OCI-LY7 (cell line): ENCODE measurements around the gene VEZF1. TPM values are rescaled to one million over a fixed set of nuclear protein-coding genes. Genes with fewer than 3 reads are reported as not detected.

Experiments
- BruUV-seq: library from RNA; stranded (reverse); fragments of 400-500 nt; replicated peaks from 2 replicates; lab custom pipeline; 2021; lab: Mats Ljungman, UMichigan
- CTCF ChIA-PET: fragments of 300-600 bp; sonication (Branson Sonifier 250); formaldehyde crosslinking; loops from one replicate; lab custom pipeline; 2022; ENCODE audit warnings: antibody characterized with exemption; ENCODE audit not compliant: unreplicated experiment; lab: Charles Lee
- POLR2A ChIA-PET: fragments of 300-600 bp; sonication (Branson Sonifier 250); formaldehyde crosslinking; loops from one replicate; lab custom pipeline; 2022; ENCODE audit warnings: antibody characterized with exemption; lab: Charles Lee
- DNase-seq: peaks from one replicate; pipeline ENCODE4 v3.0.0-alpha.2; 2015; ENCODE audit warnings: low spot score
- H2AFZ ChIP-seq: fragments of 200-600 bp; sonication (generic), shearing (Covaris generic); 2 replicates; pipeline ENCODE4 v1.6.1; 2014; ENCODE audit warnings: mild to moderate bottlenecking, antibody characterized with exemption, low read length, moderate library complexity
- H3K27ac ChIP-seq: fragments of 200-600 bp; sonication (generic); 2 replicates; pipeline ENCODE4 v1.5.1; 2014; ENCODE audit warnings: mixed run types, low read depth, mild to moderate bottlenecking, moderate library complexity, low read length, inconsistent platforms; ENCODE audit not compliant: poor library complexity, severe bottlenecking
- H3K36me3 ChIP-seq: fragments of 200-600 bp; sonication (generic); 2 replicates; pipeline ENCODE4 v1.6.1; 2014; ENCODE audit warnings: mild to moderate bottlenecking, antibody characterized with exemption, low read length, moderate library complexity, mixed read lengths; ENCODE audit not compliant: insufficient read depth
- H3K4me1 ChIP-seq: fragments of 200-600 bp; sonication (generic); 2 replicates; pipeline ENCODE4 v1.5.1; 2014; ENCODE audit warnings: mild to moderate bottlenecking, low read length; ENCODE audit not compliant: insufficient read depth, poor library complexity, severe bottlenecking
- H3K4me2 ChIP-seq: fragments of 200-600 bp; sonication (generic); 2 replicates; pipeline ENCODE4 v1.6.1; 2014; ENCODE audit warnings: mild to moderate bottlenecking, low read length
- H3K4me3 ChIP-seq: fragments of 200-600 bp; sonication (generic); 2 replicates; pipeline ENCODE4 v1.5.1; 2014; ENCODE audit warnings: mild to moderate bottlenecking, low read depth, low read length; ENCODE audit not compliant: poor library complexity, severe bottlenecking
- H3K79me2 ChIP-seq: fragments of 200-600 bp; sonication (generic); 2 replicates; pipeline ENCODE4 v1.6.1; 2016; ENCODE audit warnings: low read depth, mild to moderate bottlenecking, low read length, moderate library complexity, mixed read lengths; ENCODE audit not compliant: insufficient read depth
- H3K9me2 ChIP-seq: fragments of 200-600 bp; sonication (generic); 2 replicates; pipeline ENCODE4 v1.6.1; 2016; ENCODE audit warnings: mild to moderate bottlenecking, low read length, mixed read lengths; ENCODE audit not compliant: insufficient read depth
- H3K9me3 ChIP-seq: fragments of 200-600 bp; sonication (generic); 2 replicates; pipeline ENCODE4 v1.6.1; 2014; ENCODE audit warnings: mild to moderate bottlenecking, mixed run types, low read length, mixed read lengths
- H4K20me1 ChIP-seq: fragments of 200-600 bp; sonication (generic); 2 replicates; pipeline ENCODE4 v1.6.1; 2014; ENCODE audit warnings: mild to moderate bottlenecking, antibody characterized with exemption, low read length, moderate library complexity, mixed read lengths; ENCODE audit not compliant: insufficient read depth
- EZH2phosphoT487 ChIP-seq: fragments of 200-600 bp; sonication (generic); IDR thresholded peaks from 2 replicates; pipeline ENCODE4 v1.6.1; 2018; ENCODE audit warnings: low read depth, borderline replicate concordance, mild to moderate bottlenecking, mixed run types, antibody characterized with exemption, low read length, moderate library complexity, mixed read lengths
- intact Hi-C: fragments of 100-400 bp; cut with micrococcal nuclease; formaldehyde crosslinking; loops from one replicate; pipeline ENCODE4 v1.10.0; 2022; ENCODE audit not compliant: unreplicated experiment
- total RNA-seq, 2 experiments: library from RNA; depleted of rRNA in 1 of 2; stranded (reverse); fragments of >200 nt in 1 of 2; shearing (Covaris generic) in 1 of 2; gene quantifications; 2 replicates each; pipeline ENCODE4 v1.2.3, GENCODE V29; 2014 to 2022
- TF ChIP-seq, protein P1 (sequence below): fragments of 200-600 bp; sonication (generic); conservative IDR thresholded peaks from 2 replicates; pipeline ENCODE4 v1.5.1; 2014; ENCODE audit warnings: mild to moderate bottlenecking, antibody characterized with exemption, low read length, moderate library complexity, mixed read lengths

Gene VEZF1
- total RNA-seq, 2 experiments from 2014 or later, result 22.6 to 35.4 TPM

DNA sequence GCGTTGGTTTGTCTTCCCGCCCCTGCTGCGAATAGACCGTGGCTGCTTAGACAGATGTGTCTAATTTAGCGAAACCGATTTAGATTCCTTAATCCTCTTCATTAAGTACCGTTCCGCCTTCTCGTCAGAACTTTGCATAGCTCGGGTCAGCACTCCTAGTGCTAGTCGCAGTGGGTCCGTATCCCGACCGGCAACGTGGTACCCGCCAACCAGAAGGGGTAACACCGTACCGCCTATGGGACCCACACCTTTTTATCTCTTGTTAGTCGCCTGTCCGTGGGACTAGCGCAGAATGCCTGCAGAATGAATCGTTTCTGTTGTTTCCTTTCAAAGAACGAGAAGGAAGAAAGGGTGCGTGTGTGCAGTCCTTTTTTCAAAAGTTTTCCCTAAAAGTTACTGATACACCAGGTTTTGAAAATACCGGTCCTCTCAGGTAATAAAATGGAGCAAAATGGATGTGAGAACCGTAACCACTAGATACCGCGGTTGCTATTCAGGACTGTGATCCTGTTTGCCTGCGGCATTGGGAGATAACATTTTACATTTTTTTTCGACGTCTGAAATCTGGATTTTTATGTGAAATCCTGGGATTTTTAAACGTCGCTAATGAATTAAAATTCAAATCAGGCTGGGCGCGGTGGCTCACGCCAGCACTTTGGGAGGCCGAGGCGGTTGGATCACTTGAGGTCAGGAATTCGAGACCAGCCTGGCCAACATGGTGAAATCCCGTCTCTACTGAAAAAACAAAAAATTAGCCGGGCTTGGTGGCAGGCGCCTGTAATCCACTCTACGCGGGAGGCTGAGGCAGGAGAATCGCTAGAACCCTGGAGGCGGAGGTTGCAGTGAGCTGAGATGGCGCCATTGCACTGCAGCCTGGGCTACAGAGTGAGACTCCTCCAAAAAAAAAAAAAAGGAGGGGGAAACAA is 20.0 kb upstream of the VEZF1 start:
- TF ChIP-seq, protein P1, sequence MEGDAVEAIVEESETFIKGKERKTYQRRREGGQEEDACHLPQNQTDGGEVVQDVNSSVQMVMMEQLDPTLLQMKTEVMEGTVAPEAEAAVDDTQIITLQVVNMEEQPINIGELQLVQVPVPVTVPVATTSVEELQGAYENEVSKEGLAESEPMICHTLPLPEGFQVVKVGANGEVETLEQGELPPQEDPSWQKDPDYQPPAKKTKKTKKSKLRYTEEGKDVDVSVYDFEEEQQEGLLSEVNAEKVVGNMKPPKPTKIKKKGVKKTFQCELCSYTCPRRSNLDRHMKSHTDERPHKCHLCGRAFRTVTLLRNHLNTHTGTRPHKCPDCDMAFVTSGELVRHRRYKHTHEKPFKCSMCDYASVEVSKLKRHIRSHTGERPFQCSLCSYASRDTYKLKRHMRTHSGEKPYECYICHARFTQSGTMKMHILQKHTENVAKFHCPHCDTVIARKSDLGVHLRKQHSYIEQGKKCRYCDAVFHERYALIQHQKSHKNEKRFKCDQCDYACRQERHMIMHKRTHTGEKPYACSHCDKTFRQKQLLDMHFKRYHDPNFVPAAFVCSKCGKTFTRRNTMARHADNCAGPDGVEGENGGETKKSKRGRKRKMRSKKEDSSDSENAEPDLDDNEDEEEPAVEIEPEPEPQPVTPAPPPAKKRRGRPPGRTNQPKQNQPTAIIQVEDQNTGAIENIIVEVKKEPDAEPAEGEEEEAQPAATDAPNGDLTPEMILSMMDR, result peak; percentile 50
- no peak for TF ChIP-seq EZH2phosphoT487
- intact Hi-C loops, result loop anchor here (1.0 to 10.0 kb wide), 2 partner anchors 75 to 453 kb away; partner anchors contain the start of gene DYNLL2
- Histone ChIP-seq H3K79me2 (peaks cover 52% of the 10 kb centered on the region), H2AFZ (peak overlapping the region; percentile 75), H3K4me3 (peak overlapping the region; percentile 96), H3K27ac (peak overlapping the region; percentile 89), H3K36me3 (peaks cover 39% of the 10 kb centered on the region), H4K20me1 (peaks cover 32% of the 10 kb centered on the region), H3K4me1 (peaks cover 36% of the 10 kb centered on the region), H3K4me2 (peak overlapping the region; percentile 83), H3K9me3 (no peaks in the 10 kb centered on the region), H3K9me2 (no peaks in the 10 kb centered on the region)
- BruUV-seq, result TSS peak; percentile 89
- POLR2A ChIA-PET, result interaction anchor here (0.7 to 2.4 kb wide), 14 partner anchors 10 to 303 kb away, joined by 3 to 16 read pairs (median 3); partner anchors contain the start of genes DYNLL2, MRPS23 and VEZF1
- CTCF ChIA-PET, result interaction anchor here (0.9 kb wide), 1 partner anchor 105 kb away, joined by 3 read pairs; no protein-coding TSS in a partner anchor
- no peak for DNase-seq

DNA sequence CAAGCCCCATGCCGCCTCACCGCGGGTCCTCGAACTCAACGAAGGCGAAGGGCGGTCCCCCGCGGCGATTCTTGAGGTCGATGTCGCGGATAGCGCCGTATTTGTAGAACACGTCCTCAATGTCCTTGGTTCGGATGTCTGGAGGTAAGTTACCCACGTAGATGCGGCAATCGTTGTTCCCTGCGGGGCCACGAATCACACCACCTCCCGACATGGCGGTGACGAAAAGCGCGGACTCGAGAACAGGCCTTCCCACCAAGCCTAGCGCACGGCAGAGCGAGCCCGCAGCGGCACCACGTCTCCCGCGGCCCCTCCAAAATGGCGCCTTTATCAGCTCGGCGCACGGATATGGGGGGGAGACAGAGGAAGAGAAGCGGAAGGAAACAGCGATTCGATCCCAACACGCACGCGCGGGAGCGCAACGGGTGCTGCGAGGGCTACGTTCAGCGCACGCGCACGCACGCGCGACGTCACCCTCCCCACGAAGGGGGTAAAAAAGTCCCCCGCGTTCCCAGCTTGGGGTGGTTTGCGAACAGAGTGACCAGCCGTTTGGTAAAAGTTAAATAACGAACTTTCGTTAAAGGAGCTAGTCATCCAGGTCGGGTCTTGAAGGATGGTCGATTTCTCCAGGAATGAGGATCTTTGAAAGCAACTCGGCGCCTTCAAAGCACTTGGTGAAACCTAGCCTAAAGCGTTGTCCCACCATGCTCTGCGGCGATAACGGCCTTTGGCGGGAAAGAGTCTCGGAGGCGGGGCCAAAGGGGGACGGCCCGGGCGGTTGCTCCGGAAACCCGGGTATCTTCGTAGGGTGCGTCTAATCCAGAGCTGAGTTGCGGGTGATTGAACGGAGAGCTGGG is 19.1 kb upstream of the VEZF1 start, which contains the start of gene SRSF1:
SRSF1 (minus strand) TSS at position 323 of the 857 bp plus-strand sequence; CDS start at position 214, 109 bp downstream.
- BruUV-seq, result no TSS peak

More for the DNA sequence above, 19.1 kb upstream of the VEZF1 start, which contains the start of gene SRSF1:
- Histone ChIP-seq H2AFZ (peak within 1 kb of the TSS; percentile 75), H3K4me2 (peak within 1 kb of the TSS; percentile 83), H3K9me3 (no peaks in the 10 kb centered on the region), H3K79me2 (peaks cover 61% of the 10 kb centered on the region), H3K9me2 (no peaks in the 10 kb centered on the region), H3K4me1 (peaks cover 45% of the 10 kb centered on the region), H3K27ac (peak within 1 kb of the TSS; percentile 89), H3K36me3 (peaks cover 48% of the 10 kb centered on the region), H4K20me1 (peaks cover 41% of the 10 kb centered on the region), H3K4me3 (peak within 1 kb of the TSS; percentile 96)
- TF ChIP-seq EZH2phosphoT487, result no peak
- TF ChIP-seq, protein P1, result no peak
- DNase-seq, result peak; percentile 99
- CTCF ChIA-PET, result interaction anchor here (0.9 kb wide), 1 partner anchor 104 kb away, joined by 3 read pairs; no protein-coding TSS in a partner anchor
- POLR2A ChIA-PET, result interaction anchor here (0.6 to 2.4 kb wide), 19 partner anchors 11 to 1147 kb away, joined by 3 to 16 read pairs (median 3); partner anchors contain the start of genes DYNLL2, MRPS23 and VEZF1
- intact Hi-C loops, result loop anchor here (1.0 to 10.0 kb wide), 2 partner anchors 76 to 452 kb away; partner anchors contain the start of gene DYNLL2
